ENCODE measurements around the gene HTR3D.
"Not testable (repeated sequence)": the region's sequence is repeated elsewhere in the genome, so short reads cannot be mapped to it uniquely, and the experiment has no call there.

HTR3D gene

GRCh38 chr3:184031187-184031792 lies at the start of gene HTR3D:
HTR3D (plus strand) TSS chr3:184031742; CDS start chr3:184031742, 0 bp downstream.
- no peak for DNase-seq

GRCh38 chr3:183981990-183982644 lies 49.4 kb upstream of the HTR3D start:
- no peak for DNase-seq

- no peak for DNase-seq
These were observed 47.3 kb upstream of the HTR3D start for GRCh38 chr3:183984127-183984740.

- no peak for DNase-seq
These were observed 46.5 kb upstream of the HTR3D start for GRCh38 chr3:183984749-183985729.

GRCh38 chr3:183987000-183987600 lies 44.4 kb upstream of the HTR3D start:
- no peak for DNase-seq

- no peak for DNase-seq
These were observed 43.2 kb upstream of the HTR3D start for GRCh38 chr3:183988216-183988790.

GRCh38 chr3:183991403-183991802 lies 40.1 kb upstream of the HTR3D start:
- DNase-seq: no peak

- DNase-seq: no peak
These were observed 29.8 kb upstream of the HTR3D start for GRCh38 chr3:184001761-184002160.

GRCh38 chr3:184002469-184002868 lies 29.1 kb upstream of the HTR3D start:
- no peak for DNase-seq

GRCh38 chr3:184003187-184003967 lies 28.2 kb upstream of the HTR3D start:
- no peak for DNase-seq

GRCh38 chr3:184004476-184004875 lies 27.1 kb upstream of the HTR3D start:
- no peak for DNase-seq

- peak in 1 of 2 donors; percentile 2 for DNase-seq
These were observed 25.5 kb upstream of the HTR3D start for GRCh38 chr3:184005941-184006507.

- not testable (repeated sequence) for DNase-seq
These were observed 24.3 kb upstream of the HTR3D start for GRCh38 chr3:184007143-184007813.

GRCh38 chr3:184008161-184008560 lies 23.4 kb upstream of the HTR3D start:
- DNase-seq: no peak

- no peak for DNase-seq
These were observed 20.2 kb upstream of the HTR3D start for GRCh38 chr3:184011230-184011876.

- no peak for DNase-seq
These were observed 19.3 kb upstream of the HTR3D start for GRCh38 chr3:184011937-184012889.

GRCh38 chr3:184015381-184016019 lies 16.0 kb upstream of the HTR3D start:
- no peak for DNase-seq

- no peak for DNase-seq
These were observed 15.4 kb upstream of the HTR3D start for GRCh38 chr3:184016169-184016570.
